Kidney (tissue), 14 donors: Measurements from ENCODE around the gene NR6A1. TPM values are rescaled to one million over a fixed set of nuclear protein-coding genes. Genes with fewer than 3 reads are reported as not detected.

Experiments
- DNase-seq, 5 donors: peaks; one replicate each; pipeline ENCODE4 v3.0.0-alpha.2; 2013 to 2020
- FAIRE-seq: peaks from 2 replicates; lab custom pipeline; 2012; peaks lifted over from hg19 to GRCh38; lab: Jason Lieb, UNC
- H3K27ac ChIP-seq, 2 donors: one replicate each; pipeline ENCODE4 v1.7.0; 2013; ENCODE audit warnings: low read depth in 2 of 2, low read length in 2 of 2, inconsistent platforms in 1 of 2
- H3K27me3 ChIP-seq: one replicate; pipeline ENCODE4 v1.7.1; 2013; ENCODE audit warnings: low read length, inconsistent platforms; ENCODE audit not compliant: control insufficient read depth, insufficient read depth
- H3K36me3 ChIP-seq, 3 donors: one replicate each; pipeline versions ENCODE4 v1.7.0 to v1.7.1; 2013; ENCODE audit warnings: low read length in 3 of 3, control low read depth in 1 of 3, inconsistent platforms in 1 of 3; ENCODE audit not compliant: insufficient read depth in 3 of 3, control insufficient read depth in 2 of 3
- H3K4me1 ChIP-seq, 3 donors: one replicate each; pipeline versions ENCODE4 v1.7.0 to v1.7.1; 2013; ENCODE audit warnings: low read length in 3 of 3, inconsistent platforms in 1 of 3, low read depth in 1 of 3; ENCODE audit not compliant: control insufficient read depth in 2 of 3, insufficient read depth in 2 of 3
- H3K4me3 ChIP-seq, 3 donors: one replicate each; pipeline versions ENCODE4 v1.7.0 to v1.8.1; 2013; ENCODE audit warnings: low read length in 3 of 3, control low read depth in 1 of 3, inconsistent platforms in 1 of 3
- H3K9ac ChIP-seq, 3 donors: one replicate each; pipeline versions ENCODE4 v1.7.0 to v1.7.1; 2013; ENCODE audit warnings: low read length in 3 of 3, control low read depth in 1 of 3, inconsistent platforms in 1 of 3
- H3K9me3 ChIP-seq, 3 donors: one replicate each; pipeline versions ENCODE4 v1.7.0 to v1.7.1; 2013; ENCODE audit warnings: low read length in 3 of 3, control low read depth in 1 of 3, inconsistent platforms in 1 of 3; ENCODE audit not compliant: control insufficient read depth in 2 of 3, insufficient read depth in 1 of 3
- intact Hi-C: fragments of 100-400 bp; cut with DNase I; formaldehyde crosslinking; loops from one replicate; pipeline ENCODE4 v1.11.1; 2022
- polyA plus RNA-seq: library from polyadenylated mRNA; stranded (reverse); fragments of 350-450 nt; fragmentation: Illumina TruSeq; extraction: RNeasy Lipid Tissue Mini Kit (QIAGEN cat#74804); gene quantifications from one replicate; pipeline ENCODE4 v1.2.3, GENCODE V29; 2014; ENCODE audit warnings: low read depth, low replicate concordance; ENCODE audit not compliant: insufficient read depth
- total RNA-seq: library from RNA; stranded (reverse); fragmentation: NEBNext Ultra II Directional; extraction: Animal tissue kit (Norgen Biotek cat#: 25700); gene quantifications from one replicate; pipeline ENCODE4 v1.2.1, GENCODE V29; 2021
- TF ChIP-seq, protein P1 (sequence below): IDR thresholded peaks from 3 replicates; pipeline ENCODE4 v1.5.1; 2012; ENCODE audit warnings: mild to moderate bottlenecking, moderate library complexity, borderline replicate concordance; ENCODE audit not compliant: insufficient read depth; ENCODE audit errors: extremely low read depth
- donor health status: control.
- donor health status: control.
- donor health status: control.
- donor health status: control.
- donor health status: control.
- donor health status: DM: yes; HTN: yes; CAD: no.
- donor health status: Normal renal cell carcinoma (clear cell type).

The NR6A1 gene
- total and polyA plus RNA-seq, 2 donors from 2014 or later: 1.2 to 3.5 TPM

DNA sequence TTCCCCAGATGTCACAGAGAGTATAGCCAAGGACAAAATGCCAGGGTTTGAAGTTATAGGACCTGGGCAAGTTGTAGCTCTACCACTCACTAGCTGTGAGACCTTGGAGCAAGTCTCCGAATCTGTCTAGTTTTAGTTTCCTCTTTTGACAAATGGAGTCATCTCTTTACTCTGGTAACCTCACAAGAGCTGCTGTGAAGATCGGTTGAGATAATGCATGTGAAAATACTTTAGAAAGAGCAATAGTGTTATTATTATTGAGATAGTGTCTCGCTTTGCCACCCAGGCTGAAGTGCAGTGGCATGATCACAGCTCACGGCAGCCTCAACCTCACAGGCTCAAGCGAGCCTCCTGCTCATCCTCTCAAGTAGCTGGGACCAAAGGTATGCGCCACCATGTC lies 146.0 kb downstream of the NR6A1 start:
- Histone ChIP-seq H3K9ac (no peak overlapping the region), H3K27me3 (no peaks in the 10 kb centered on the region), H3K4me3 (no peak overlapping the region), H3K27ac (no peak overlapping the region), H3K9me3 (no peaks in the 10 kb centered on the region), H3K36me3 (no peaks in the 10 kb centered on the region), H3K4me1 (no peaks in the 10 kb centered on the region)
- FAIRE-seq: no peak
- TF ChIP-seq, protein P1, sequence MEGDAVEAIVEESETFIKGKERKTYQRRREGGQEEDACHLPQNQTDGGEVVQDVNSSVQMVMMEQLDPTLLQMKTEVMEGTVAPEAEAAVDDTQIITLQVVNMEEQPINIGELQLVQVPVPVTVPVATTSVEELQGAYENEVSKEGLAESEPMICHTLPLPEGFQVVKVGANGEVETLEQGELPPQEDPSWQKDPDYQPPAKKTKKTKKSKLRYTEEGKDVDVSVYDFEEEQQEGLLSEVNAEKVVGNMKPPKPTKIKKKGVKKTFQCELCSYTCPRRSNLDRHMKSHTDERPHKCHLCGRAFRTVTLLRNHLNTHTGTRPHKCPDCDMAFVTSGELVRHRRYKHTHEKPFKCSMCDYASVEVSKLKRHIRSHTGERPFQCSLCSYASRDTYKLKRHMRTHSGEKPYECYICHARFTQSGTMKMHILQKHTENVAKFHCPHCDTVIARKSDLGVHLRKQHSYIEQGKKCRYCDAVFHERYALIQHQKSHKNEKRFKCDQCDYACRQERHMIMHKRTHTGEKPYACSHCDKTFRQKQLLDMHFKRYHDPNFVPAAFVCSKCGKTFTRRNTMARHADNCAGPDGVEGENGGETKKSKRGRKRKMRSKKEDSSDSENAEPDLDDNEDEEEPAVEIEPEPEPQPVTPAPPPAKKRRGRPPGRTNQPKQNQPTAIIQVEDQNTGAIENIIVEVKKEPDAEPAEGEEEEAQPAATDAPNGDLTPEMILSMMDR: no peak
- intact Hi-C loops: loop anchor here (10.0 kb wide), 1 partner anchor 80 kb away; no protein-coding TSS in a partner anchor
- DNase-seq: no peak

DNA sequence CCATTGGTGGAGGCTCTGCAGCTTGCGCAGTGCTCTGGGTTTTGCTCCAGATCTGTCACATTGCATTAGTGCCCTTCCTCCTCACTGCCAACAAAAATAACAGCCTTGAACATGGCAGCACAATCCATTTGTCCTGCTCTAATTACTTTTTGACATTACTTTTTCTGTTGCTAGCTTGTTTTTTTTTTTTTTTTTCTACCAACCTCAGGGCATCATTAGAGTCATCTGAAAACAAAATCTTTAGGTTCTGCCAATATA lies 146.4 kb downstream of the NR6A1 start:
- DNase-seq: no peak

DNA sequence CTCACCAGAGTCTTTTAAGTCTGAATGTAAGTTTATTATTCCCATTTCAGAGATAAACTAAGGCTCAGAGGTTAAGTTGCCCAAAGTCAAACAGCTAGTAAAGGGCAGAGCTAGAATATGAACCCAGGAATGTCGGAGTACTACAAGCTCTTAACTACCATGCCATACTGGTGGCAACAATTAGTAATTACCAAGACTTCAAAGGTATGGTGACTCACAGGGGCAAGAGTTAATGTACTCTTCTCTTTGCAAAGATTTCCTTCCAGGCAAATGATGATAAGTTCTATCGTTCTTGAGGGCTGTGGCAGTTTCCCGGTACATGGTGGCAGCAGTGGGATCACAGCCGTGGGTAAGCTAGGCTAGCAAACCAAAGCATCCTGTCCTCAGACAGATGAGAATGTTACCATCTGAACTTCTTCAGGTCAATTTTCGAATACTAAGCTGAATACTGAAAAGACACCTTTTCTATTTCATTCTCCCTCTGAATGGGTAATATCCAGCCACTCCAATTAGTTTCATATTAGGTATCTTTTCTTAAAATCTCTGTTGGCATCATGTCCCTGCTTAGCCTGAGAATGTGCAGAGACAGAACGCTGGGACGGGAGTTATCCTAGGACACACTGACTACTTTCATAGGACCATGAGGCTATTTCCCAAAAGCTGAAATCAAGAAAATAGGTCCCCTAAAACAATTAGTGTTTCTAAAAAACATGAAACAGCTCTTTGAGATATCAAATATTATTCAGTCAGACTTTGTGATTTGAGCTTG lies 147.0 kb downstream of the NR6A1 start:
- DNase-seq (no peak), FAIRE-seq (no peak)
- no peaks in the 10 kb centered on the region for H3K9me3 ChIP-seq
- intact Hi-C loops: loop anchor here (10.0 kb wide), 1 partner anchor 81 kb away; no protein-coding TSS in a partner anchor
- H3K4me1 ChIP-seq: no peaks in the 10 kb centered on the region
- no peak overlapping the region for H3K4me3 ChIP-seq
- no peaks in the 10 kb centered on the region for H3K36me3 ChIP-seq
- no peak overlapping the region for H3K27ac ChIP-seq
- no peaks in the 10 kb centered on the region for H3K27me3 ChIP-seq
- TF ChIP-seq, protein P1: no peak
- no peak overlapping the region for H3K9ac ChIP-seq

More for the DNA sequence above, 146.4 kb downstream of the NR6A1 start:
- Histone ChIP-seq H3K4me1 (no peaks in the 10 kb centered on the region), H3K27me3 (no peaks in the 10 kb centered on the region), H3K9ac (no peak overlapping the region), H3K27ac (no peak overlapping the region), H3K36me3 (no peaks in the 10 kb centered on the region), H3K9me3 (no peaks in the 10 kb centered on the region), H3K4me3 (no peak overlapping the region)
- TF ChIP-seq, protein P1: no peak
- FAIRE-seq: no peak
- intact Hi-C loops: loop anchor here (10.0 kb wide), 1 partner anchor 80 kb away; no protein-coding TSS in a partner anchor
